ENCODE measurements around the gene RABL6.
A peak's percentile ranks its signal among the peaks of the same experiment; 100 is the strongest.
"Not testable (repeated sequence)": the region's sequence is repeated elsewhere in the genome, so short reads cannot be mapped to it uniquely, and the experiment has no call there.

RABL6 gene

DNA sequence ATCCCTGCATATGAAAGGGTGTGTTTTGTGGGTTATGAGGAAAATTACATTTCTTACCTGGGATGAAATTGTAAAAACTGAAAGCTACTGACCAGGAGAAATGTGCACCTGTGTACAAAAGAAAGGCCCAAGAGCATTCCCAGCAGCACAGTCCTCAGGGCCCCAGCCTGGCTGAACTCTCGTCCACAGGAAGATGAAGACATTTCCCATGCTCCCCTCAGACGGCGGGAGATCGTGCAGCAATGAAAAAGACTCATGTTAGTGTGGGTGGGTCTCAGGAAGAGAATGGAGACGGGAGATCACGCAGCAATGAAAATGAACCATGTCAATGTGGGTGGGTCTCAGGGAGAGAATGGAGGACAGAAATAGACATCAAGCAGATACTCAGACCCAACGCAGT lies 30.8 kb upstream of the RABL6 start:
- TF ChIP-seq, protein P1, sequence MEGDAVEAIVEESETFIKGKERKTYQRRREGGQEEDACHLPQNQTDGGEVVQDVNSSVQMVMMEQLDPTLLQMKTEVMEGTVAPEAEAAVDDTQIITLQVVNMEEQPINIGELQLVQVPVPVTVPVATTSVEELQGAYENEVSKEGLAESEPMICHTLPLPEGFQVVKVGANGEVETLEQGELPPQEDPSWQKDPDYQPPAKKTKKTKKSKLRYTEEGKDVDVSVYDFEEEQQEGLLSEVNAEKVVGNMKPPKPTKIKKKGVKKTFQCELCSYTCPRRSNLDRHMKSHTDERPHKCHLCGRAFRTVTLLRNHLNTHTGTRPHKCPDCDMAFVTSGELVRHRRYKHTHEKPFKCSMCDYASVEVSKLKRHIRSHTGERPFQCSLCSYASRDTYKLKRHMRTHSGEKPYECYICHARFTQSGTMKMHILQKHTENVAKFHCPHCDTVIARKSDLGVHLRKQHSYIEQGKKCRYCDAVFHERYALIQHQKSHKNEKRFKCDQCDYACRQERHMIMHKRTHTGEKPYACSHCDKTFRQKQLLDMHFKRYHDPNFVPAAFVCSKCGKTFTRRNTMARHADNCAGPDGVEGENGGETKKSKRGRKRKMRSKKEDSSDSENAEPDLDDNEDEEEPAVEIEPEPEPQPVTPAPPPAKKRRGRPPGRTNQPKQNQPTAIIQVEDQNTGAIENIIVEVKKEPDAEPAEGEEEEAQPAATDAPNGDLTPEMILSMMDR (IDR thresholded peaks at IDR 0.05; ENCODE audit: low read depth, low read length) = no peak
- H3K4me3 ChIP-seq (replicated peaks in 1 of 2; ENCODE audit: low read depth in 2 of 2, low read length in 2 of 2) = no peak overlapping the region
- no peak for DNase-seq (ENCODE audit: low read depth in 2 of 2)

DNA sequence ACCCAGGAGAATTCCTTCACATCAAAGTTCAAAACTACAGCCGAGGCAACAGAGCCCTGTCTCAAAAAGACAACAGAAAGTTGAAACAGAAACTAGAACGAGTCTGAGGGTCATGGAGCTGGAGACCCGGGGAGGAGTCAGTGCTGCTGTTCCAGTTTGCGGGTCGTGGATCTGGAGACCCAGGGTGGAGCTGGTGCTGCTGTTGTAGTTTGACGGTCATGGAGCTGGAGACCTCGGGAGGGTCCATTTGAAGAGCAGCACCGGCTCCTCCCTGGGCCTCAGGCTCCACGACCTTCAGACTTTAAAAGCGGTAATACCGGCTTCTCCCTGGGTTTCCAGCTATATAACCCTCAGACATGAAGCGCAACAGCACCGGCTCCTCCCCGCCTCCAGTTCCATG lies 30.4 kb upstream of the RABL6 start:
- no peak overlapping the region for H3K4me3 ChIP-seq (replicated peaks in 1 of 2; ENCODE audit: low read depth in 2 of 2, low read length in 2 of 2)
- TF ChIP-seq, protein P1 (IDR thresholded peaks at IDR 0.05; ENCODE audit: low read depth, low read length) = no peak
- DNase-seq (ENCODE audit: low read depth in 2 of 2) = no peak

DNA sequence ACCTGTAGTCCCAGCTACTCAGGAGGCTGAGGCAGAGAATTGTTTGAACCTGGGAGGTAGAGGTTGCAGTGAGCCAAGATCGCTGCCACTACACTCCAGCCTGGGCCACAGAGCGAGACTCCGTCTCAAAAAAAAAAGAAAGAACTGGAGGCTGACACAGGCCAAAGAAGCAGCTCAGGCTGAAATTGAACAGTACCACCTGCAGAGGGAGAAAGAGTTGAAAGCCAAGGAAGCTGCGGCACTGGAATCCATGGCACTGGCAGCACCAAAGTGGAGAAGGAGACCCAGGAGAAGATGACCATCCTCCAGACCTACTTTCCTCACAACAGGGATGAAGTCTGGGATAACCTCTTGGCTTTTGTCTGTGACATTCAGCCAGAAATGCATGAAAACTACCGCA lies 27.9 kb upstream of the RABL6 start:
- no peak for DNase-seq (ENCODE audit: low read depth in 2 of 2)
- TF ChIP-seq, protein P1 (IDR thresholded peaks at IDR 0.05; ENCODE audit: low read depth, low read length) = no peak
- no peak overlapping the region for H3K4me3 ChIP-seq (replicated peaks in 1 of 2; ENCODE audit: low read depth in 2 of 2, low read length in 2 of 2)

DNA sequence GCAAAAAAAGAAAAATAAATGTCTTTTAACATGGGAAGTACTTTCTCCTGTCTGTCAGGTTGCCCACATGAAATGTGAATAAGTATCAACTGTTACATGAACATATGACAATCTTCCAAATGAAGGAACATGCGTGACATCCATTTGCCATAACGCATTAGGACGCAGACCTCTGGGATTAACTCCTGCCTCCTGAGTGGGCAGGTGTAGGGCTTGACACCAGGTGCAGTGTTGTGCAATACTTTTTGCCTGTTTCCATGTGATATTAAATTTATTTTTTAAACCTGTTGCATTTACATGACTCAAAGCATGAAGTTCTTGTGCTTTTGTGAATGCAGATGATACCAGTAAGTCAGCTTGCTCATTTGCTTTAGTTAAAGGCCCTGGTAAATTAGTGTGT lies 25.3 kb upstream of the RABL6 start:
- TF ChIP-seq, protein P1 (IDR thresholded peaks at IDR 0.05; ENCODE audit: low read depth, low read length) = no peak
- no peak overlapping the region for H3K4me3 ChIP-seq (replicated peaks in 1 of 2; ENCODE audit: low read depth in 2 of 2, low read length in 2 of 2)
- no peak for DNase-seq (ENCODE audit: low read depth in 2 of 2)

DNA sequence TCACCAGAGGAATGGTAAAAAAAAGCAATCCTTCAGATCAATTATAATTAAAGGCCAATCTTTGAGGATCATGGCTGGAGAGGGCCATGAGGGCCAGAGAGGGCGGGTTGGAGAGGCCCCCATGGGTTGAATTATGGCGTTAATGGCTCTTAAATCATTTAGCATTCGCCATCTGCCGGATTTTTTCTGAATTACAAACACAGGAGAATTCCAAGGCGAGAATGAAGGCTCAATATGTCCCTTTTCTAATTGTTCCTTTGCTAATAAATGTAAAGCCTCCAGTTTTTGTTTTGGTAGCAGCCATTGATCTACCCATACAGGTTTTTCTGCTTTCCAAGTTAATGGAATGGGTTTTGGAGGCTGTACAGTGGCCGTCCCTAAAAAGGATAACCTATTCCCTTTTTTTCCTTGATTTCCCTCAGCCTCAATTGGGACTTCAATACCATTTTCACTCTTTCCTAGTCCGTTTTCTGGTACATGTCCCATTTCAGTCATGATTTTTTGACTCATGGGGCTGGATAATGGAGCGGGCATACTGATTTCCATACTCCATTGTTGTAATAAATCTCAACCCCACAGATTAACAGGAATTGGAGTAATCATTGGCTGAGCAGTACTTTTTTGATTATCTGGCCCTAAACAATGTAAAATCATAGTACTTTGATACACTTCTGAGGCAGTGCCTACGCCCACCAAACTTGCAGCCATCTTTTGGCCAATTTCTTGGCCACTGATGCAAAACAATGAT lies 23.3 kb upstream of the RABL6 start:
- H3K4me3 ChIP-seq (replicated peaks in 1 of 2; ENCODE audit: low read depth in 2 of 2, low read length in 2 of 2) = no peak overlapping the region
- TF ChIP-seq, protein P1 (IDR thresholded peaks at IDR 0.05; ENCODE audit: low read depth, low read length) = peak; percentile 20
- peak; percentile 43 to 48 for DNase-seq (ENCODE audit: low read depth in 2 of 2)

DNA sequence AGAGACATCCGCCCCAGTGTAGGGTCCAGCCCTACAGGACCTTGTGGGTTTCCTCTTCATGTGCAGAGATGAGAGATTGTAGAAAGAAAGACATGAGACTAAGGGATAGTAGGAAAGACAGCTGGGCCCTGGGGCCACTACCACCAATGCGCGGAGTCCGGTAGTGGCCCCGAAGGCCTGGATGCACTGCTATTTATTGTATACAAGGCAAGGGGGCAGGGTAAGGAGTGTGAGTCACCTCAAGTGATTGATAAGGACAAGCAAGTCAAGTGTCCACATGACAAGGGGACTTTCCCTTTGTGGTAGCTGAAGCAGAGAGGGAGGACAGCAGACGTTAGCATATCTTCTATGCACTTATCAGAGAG lies 22.8 kb upstream of the RABL6 start:
- no peak overlapping the region for H3K4me3 ChIP-seq (replicated peaks in 1 of 2; ENCODE audit: low read depth in 2 of 2, low read length in 2 of 2)
- DNase-seq (ENCODE audit: low read depth in 2 of 2) = no peak
- TF ChIP-seq, protein P1 (IDR thresholded peaks at IDR 0.05; ENCODE audit: low read depth, low read length) = no peak

DNA sequence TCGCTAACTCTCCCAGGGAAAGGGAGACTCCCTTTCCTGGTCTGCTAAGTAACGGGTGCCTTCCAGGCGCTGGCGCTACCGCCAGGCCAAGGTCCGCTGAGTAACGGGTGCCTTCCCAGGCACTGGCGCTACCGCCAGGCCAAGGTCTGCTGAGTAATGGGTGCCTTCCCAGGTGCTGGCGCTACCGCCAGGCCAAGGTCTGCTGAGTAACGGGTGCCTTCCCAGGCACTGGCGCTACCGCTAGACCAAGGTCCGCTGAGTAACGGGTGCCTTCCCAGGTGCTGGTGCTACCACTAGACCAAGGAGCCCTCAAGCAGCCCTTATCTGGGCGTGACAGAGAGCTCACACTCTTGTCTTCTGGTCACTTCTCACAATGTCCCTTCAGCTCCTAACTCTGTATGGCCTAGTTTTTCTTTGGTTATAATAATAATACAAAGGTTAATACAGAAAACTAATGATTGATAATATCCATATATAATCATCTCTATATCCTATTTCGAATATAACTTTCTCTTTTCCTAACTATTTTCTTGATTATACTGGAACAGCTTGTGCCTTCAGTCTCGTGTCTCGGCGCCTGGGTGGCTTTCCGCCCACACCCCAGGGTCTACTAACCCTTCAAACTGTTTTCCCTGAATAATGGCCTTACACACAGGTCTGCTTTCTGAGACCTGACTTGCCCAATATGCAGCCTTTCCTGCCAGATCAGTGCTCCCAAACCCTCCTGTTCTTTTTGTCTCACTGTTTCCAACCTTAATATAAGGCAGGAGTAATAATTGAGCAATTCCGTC lies 22.0 kb upstream of the RABL6 start:
- H3K4me3 ChIP-seq (replicated peaks in 1 of 2; ENCODE audit: low read depth in 2 of 2, low read length in 2 of 2); DNase-seq (ENCODE audit: low read depth in 2 of 2): not testable (repeated sequence)

Measured in cardiac fibroblast (primary cell).